PC-3 (cell line): Measurements from ENCODE around the gene CRYZL1. TPM values are rescaled to one million over a fixed set of nuclear protein-coding genes. Genes with fewer than 3 reads are reported as not detected.

Source experiments
- ATAC-seq: fragments of 200-7000 bp; cut with Tn5 transposase; 2 replicates; pipeline ENCODE4 v1.9.1; 2020; ENCODE audit warnings: mild to moderate bottlenecking, moderate library complexity
- BruUV-seq: library from RNA; stranded (reverse); fragments of 400-500 nt; replicated peaks from 2 replicates; lab custom pipeline; 2021; lab: Mats Ljungman, UMichigan
- CTCF ChIA-PET: fragments of 300-600 bp; sonication (Branson Sonifier 250); formaldehyde crosslinking; loops from one replicate; lab custom pipeline; 2022; ENCODE audit warnings: antibody characterized with exemption; lab: Charles Lee
- POLR2A ChIA-PET: fragments of 300-600 bp; sonication (Branson Sonifier 250); formaldehyde crosslinking; loops from one replicate; lab custom pipeline; 2022; ENCODE audit warnings: antibody characterized with exemption; ENCODE audit not compliant: unreplicated experiment; lab: Charles Lee
- DNase-seq: peaks from one replicate; pipeline ENCODE4 v3.0.0-alpha.2; 2015
- H2AFZ ChIP-seq: fragments of 300-600 bp; sonication (generic); 2 replicates; pipeline ENCODE4 v1.6.0; 2016; ENCODE audit warnings: antibody characterized with exemption, low read length
- H3F3A ChIP-seq: fragments of 300-600 bp; sonication (generic); one replicate; pipeline ENCODE4 v1.6.0; 2017; ENCODE audit warnings: antibody characterized with exemption, low read length, control low read depth, mild to moderate bottlenecking; ENCODE audit not compliant: unreplicated experiment
- H3K27ac ChIP-seq: fragments of 300-600 bp; sonication (generic); 2 replicates; pipeline ENCODE4 v1.5.1; 2016; ENCODE audit warnings: mild to moderate bottlenecking, low read length
- H3K27me3 ChIP-seq: fragments of 300-600 bp; sonication (generic); 2 replicates; pipeline ENCODE4 v1.6.1; 2016; ENCODE audit warnings: low read length, mixed read lengths
- H3K36me3 ChIP-seq: fragments of 300-600 bp; sonication (generic); 2 replicates; pipeline ENCODE4 v1.6.1; 2016; ENCODE audit warnings: low read depth, mixed run types, low read length, mixed read lengths
- H3K4me1 ChIP-seq: fragments of 300-600 bp; sonication (generic); 2 replicates; pipeline ENCODE4 v1.5.1; 2016; ENCODE audit warnings: low read length; ENCODE audit not compliant: insufficient read depth
- H3K4me2 ChIP-seq: fragments of 300-600 bp; sonication (generic); 2 replicates; pipeline ENCODE4 v1.6.0; 2016; ENCODE audit warnings: low read length
- H3K4me3 ChIP-seq: fragments of 300-600 bp; sonication (generic); 2 replicates; pipeline ENCODE4 v1.5.1; 2016; ENCODE audit warnings: mild to moderate bottlenecking, low read length, mixed read lengths
- H3K79me2 ChIP-seq: fragments of 300-600 bp; sonication (generic); 2 replicates; pipeline ENCODE4 v1.6.1; 2017; ENCODE audit warnings: low read length, mixed read lengths
- H3K9ac ChIP-seq: fragments of 300-600 bp; sonication (generic); 2 replicates; pipeline ENCODE4 v1.6.0; 2016; ENCODE audit warnings: mild to moderate bottlenecking, low read length
- H3K9me2 ChIP-seq: fragments of 300-600 bp; sonication (generic); replicated peaks from 2 replicates; pipeline ENCODE4 v1.6.1; 2016; ENCODE audit warnings: mixed run types, low read length, mixed read lengths
- H3K9me3 ChIP-seq: fragments of 300-600 bp; sonication (generic); 2 replicates; pipeline ENCODE4 v1.6.1; 2016; ENCODE audit warnings: low read length, mixed read lengths
- H4K20me1 ChIP-seq: fragments of 300-600 bp; sonication (generic); 2 replicates; pipeline ENCODE4 v1.6.1; 2016; ENCODE audit warnings: low read length, mixed read lengths
- EZH2 ChIP-seq: fragments of 300-600 bp; sonication (generic); IDR thresholded peaks from one replicate; pipeline ENCODE4 v1.6.1; 2017; ENCODE audit warnings: antibody characterized with exemption, mild to moderate bottlenecking, low read length; ENCODE audit not compliant: unreplicated experiment
- EZH2phosphoT487 ChIP-seq: fragments of 300-600 bp; sonication (generic); IDR thresholded peaks from 2 replicates; pipeline ENCODE4 v1.6.1; 2018; ENCODE audit warnings: mild to moderate bottlenecking, antibody characterized with exemption, low read length, borderline replicate concordance
- intact Hi-C: fragments of 100-400 bp; cut with micrococcal nuclease; formaldehyde crosslinking; loops from 2 replicates; pipeline ENCODE4 v1.9.0; 2023
- total RNA-seq: library from RNA; depleted of rRNA; stranded (reverse); fragments of >200 nt; gene quantifications from 2 replicates; pipeline ENCODE4 v1.2.3, GENCODE V29; 2014
- TF ChIP-seq, protein P1 (sequence below): fragments of 300-600 bp; sonication (generic); conservative IDR thresholded peaks from 2 replicates; pipeline ENCODE4 v1.5.1; 2017; ENCODE audit warnings: antibody characterized with exemption, low read depth, mild to moderate bottlenecking, low read length

CRYZL1 gene
- total RNA-seq, 1 experiment from 2014 or later = 12.4 TPM

DNA sequence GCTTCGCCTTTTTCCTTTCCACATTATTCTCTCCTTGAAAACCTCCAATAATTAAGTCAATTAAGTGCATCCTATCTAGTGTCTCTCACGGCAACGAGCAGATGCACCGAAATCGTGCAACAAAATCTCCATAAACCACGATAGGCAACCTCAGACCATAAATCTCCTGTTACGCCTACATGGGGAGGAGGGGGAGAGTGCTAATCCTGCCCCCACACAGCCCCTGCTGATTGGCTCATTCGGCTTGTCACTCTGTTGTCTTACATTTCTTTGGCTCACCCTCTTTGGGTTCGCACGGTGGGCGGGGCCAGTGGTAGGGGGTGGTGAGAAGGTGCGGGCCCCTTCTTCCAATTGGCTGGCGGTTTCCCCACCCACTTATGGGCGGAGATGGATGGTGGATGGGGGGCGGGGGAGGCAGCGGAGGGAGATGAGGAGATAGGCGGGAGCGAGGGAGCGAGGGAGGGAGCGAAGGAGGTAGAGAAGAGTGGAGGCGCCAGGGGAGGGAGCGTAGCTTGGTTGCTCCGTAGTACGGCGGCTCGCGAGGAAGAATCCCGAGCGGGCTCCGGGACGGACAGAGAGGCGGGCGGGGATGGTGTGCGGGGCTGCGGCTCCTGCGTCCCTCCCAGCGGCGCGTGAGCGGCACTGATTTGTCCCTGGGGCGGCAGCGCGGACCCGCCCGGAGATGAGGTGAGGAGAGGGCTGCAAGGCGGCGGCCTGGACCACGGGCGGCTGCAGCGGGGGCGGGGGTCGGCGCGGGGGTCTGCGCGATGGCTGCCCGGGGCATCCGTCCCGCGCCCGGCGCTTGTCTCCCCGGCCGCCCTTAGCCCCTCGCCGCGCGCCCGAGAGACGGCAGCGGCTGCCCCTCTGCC, 720 bp upstream of the CRYZL1 start, which contains the start of gene ITSN1:
Gene ITSN1 (plus strand): TSS at position 475 of the 869 bp plus-strand sequence. CDS start 76,328 bp downstream, outside the sequence.
- Histone ChIP-seq H3K4me2 (peak within 1 kb of the TSS; percentile 97), H3K9me3 (no peaks in the 10 kb centered on the region), H3K9me2 (no peaks in the 10 kb centered on the region), H3K4me3 (peak within 1 kb of the TSS; percentile 91), H3K4me1 (peaks cover 26% of the 10 kb centered on the region), H3K9ac (peak within 1 kb of the TSS; percentile 78), H3K27ac (peak within 1 kb of the TSS; percentile 61), H3K27me3 (no peaks in the 10 kb centered on the region), H2AFZ (peak within 1 kb of the TSS; percentile 93), H3K36me3 (no peaks in the 10 kb centered on the region), H3F3A (no peaks in the 10 kb centered on the region), H3K79me2 (peaks cover 75% of the 10 kb centered on the region), H4K20me1 (no peaks in the 10 kb centered on the region)
- CTCF ChIA-PET = interaction anchor here (0.5 to 0.7 kb wide), 2 partner anchors 37 to 257 kb away, joined by 4 to 7 read pairs; no protein-coding TSS in a partner anchor
- BruUV-seq = no TSS peak
- POLR2A ChIA-PET = interaction anchor here (0.6 to 0.7 kb wide), 2 partner anchors 14 to 100 kb away, joined by 3 to 6 read pairs; partner anchors contain the start of gene GART
- TF ChIP-seq EZH2 (no peak), EZH2phosphoT487 (no peak)
- TF ChIP-seq, protein P1, sequence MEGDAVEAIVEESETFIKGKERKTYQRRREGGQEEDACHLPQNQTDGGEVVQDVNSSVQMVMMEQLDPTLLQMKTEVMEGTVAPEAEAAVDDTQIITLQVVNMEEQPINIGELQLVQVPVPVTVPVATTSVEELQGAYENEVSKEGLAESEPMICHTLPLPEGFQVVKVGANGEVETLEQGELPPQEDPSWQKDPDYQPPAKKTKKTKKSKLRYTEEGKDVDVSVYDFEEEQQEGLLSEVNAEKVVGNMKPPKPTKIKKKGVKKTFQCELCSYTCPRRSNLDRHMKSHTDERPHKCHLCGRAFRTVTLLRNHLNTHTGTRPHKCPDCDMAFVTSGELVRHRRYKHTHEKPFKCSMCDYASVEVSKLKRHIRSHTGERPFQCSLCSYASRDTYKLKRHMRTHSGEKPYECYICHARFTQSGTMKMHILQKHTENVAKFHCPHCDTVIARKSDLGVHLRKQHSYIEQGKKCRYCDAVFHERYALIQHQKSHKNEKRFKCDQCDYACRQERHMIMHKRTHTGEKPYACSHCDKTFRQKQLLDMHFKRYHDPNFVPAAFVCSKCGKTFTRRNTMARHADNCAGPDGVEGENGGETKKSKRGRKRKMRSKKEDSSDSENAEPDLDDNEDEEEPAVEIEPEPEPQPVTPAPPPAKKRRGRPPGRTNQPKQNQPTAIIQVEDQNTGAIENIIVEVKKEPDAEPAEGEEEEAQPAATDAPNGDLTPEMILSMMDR = no peak
- DNase-seq (peak; percentile 99), ATAC-seq (peak; percentile 80)
- intact Hi-C loops = loop anchor here (1.0 to 2.0 kb wide), 3 partner anchors 119 to 273 kb away; partner anchors contain the start of gene ATP5PO

DNA sequence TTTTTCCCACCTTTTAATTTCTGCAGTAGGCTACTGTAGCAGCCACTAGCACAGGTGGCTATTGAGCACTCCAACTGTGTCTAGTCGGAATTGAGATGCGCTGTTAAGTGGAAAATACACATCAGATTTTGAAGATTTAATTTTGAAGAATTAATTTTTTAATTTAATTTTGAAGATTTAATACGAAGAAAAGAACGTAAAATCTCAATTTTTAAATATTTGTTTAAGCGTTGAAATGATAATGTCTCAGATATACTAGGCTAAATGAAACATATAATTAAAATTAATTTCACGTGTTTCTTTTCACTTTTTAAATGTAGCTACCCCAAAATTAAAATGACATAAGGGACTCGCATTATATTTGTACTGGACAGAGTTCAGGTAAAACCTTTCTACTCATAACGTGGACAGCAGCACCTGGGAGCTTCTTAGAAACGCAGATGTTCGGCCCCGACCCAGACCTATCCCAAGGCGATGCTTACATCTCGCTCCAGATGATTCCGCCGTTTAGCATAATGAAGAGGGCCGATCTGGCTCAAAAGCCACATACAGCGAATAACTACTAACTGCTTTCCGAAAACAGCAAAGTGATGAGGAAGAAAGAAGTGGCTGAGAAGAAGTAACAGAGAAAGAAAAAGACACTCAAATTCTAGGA, 717 bp downstream of the CRYZL1 start:
- intact Hi-C loops = loop anchor here (1.0 kb wide), 1 partner anchor 253 kb away; no protein-coding TSS in a partner anchor
- DNase-seq (peak; percentile 36), ATAC-seq (no peak)
- peak overlapping the region; percentile 83 for H2AFZ ChIP-seq
- no peaks in the 10 kb centered on the region for H3K9me2 ChIP-seq
- H3K36me3 ChIP-seq = no peaks in the 10 kb centered on the region
- H3F3A ChIP-seq = no peaks in the 10 kb centered on the region
- H3K27me3 ChIP-seq = no peaks in the 10 kb centered on the region
- H3K27ac ChIP-seq = peak overlapping the region; percentile 34
- POLR2A ChIA-PET = no interaction called here
- TF ChIP-seq EZH2 (no peak), EZH2phosphoT487 (no peak)
- TF ChIP-seq, protein P1 = no peak
- BruUV-seq = TSS peak; percentile 76
- peak overlapping the region; percentile 92 for H3K4me2 ChIP-seq
- H3K79me2 ChIP-seq = peaks cover 73% of the 10 kb centered on the region
- H4K20me1 ChIP-seq = no peaks in the 10 kb centered on the region
- H3K4me1 ChIP-seq = peaks cover 23% of the 10 kb centered on the region
- CTCF ChIA-PET = no interaction called here
- H3K4me3 ChIP-seq = peak overlapping the region; percentile 91
- no peaks in the 10 kb centered on the region for H3K9me3 ChIP-seq
- peak overlapping the region; percentile 78 for H3K9ac ChIP-seq
